ENCODE measurements around the gene SAV1.

GRCh38 chr14:50667684-50667995 is 466 bp downstream of the SAV1 start:
- TF ChIP-seq CTCF (conservative IDR thresholded peaks at IDR 0.05) = peak; percentile 32; the same call in 1 of the 2 replicates
- no peak for TF ChIP-seq EZH2 (IDR thresholded peaks at IDR 0.05; ENCODE audit: low read depth)
